CD4-positive, CD25-positive, alpha-beta regulatory T cell (primary cell): ENCODE data around the gene FOXC2. TPM values are rescaled to one million over a fixed set of nuclear protein-coding genes. Genes with fewer than 3 reads are reported as not detected.
A peak's percentile ranks its signal among the peaks of the same experiment; 100 is the strongest.

ENCODE experiments used
- ATAC-seq, 2 donors: fragments of 150-1000 bp; cut with Tn5 transposase; one replicate each; pipeline ENCODE4 v1.10.0; 2021; ENCODE audit warnings: low read depth in 2 of 2, moderate number of reproducible peaks in 2 of 2, moderate library complexity in 1 of 2
- DNase-seq, 3 donors: peaks; one replicate each; pipeline versions ENCODE4 v3.0.0 to v3.0.0-alpha.2; 2012 to 2022; ENCODE audit warnings: mixed read lengths in 1 of 3
- H3K27ac ChIP-seq: one replicate; pipeline ENCODE4 v1.7.0; 2013; ENCODE audit warnings: mild to moderate bottlenecking, low read length; ENCODE audit not compliant: insufficient read depth, poor library complexity, severe bottlenecking
- H3K27me3 ChIP-seq: one replicate; pipeline ENCODE4 v1.7.0; 2013; ENCODE audit warnings: low read length; ENCODE audit not compliant: control insufficient read depth, insufficient read depth
- H3K36me3 ChIP-seq: one replicate; pipeline ENCODE4 v1.7.0; 2013; ENCODE audit warnings: mild to moderate bottlenecking, low read length, moderate library complexity; ENCODE audit not compliant: control insufficient read depth, insufficient read depth
- H3K4me1 ChIP-seq: 2 replicates; pipeline ENCODE4 v1.7.0; 2013; ENCODE audit warnings: mild to moderate bottlenecking, low read length; ENCODE audit not compliant: insufficient read depth, control insufficient read depth, poor library complexity, severe bottlenecking
- H3K4me3 ChIP-seq: one replicate; pipeline ENCODE4 v1.7.0; 2013; ENCODE audit warnings: low read depth, mild to moderate bottlenecking, low read length, moderate library complexity
- H3K9me3 ChIP-seq, 2 experiments: 1 replicate in 1 of 2; 2 replicates in 1 of 2; pipeline ENCODE4 v1.7.0; 2013; ENCODE audit warnings: low read length in 2 of 2, mild to moderate bottlenecking in 1 of 2, moderate library complexity in 1 of 2; ENCODE audit not compliant: control insufficient read depth in 2 of 2
- H3K27ac Mint-ChIP-seq, 3 donors: one replicate each; pipeline ENCODE4 v1.8.0; 2020 to 2022; ENCODE audit warnings: mild to moderate bottlenecking in 3 of 3, mixed read lengths in 3 of 3, moderate library complexity in 2 of 3
- H3K27me3 Mint-ChIP-seq: one replicate; pipeline ENCODE4 v1.8.0; 2022; ENCODE audit warnings: mild to moderate bottlenecking, mixed read lengths
- H3K36me3 Mint-ChIP-seq: one replicate; pipeline ENCODE4 v1.8.0; 2020; ENCODE audit warnings: mixed read lengths
- H3K4me1 Mint-ChIP-seq, 4 donors: one replicate each; pipeline ENCODE4 v1.8.0; 2020 to 2022; ENCODE audit warnings: mixed read lengths in 4 of 4, mild to moderate bottlenecking in 1 of 4
- H3K4me3 Mint-ChIP-seq, 4 donors: one replicate each; pipeline ENCODE4 v1.8.0; 2020 to 2022; ENCODE audit warnings: mild to moderate bottlenecking in 4 of 4, mixed read lengths in 4 of 4, moderate library complexity in 3 of 4
- H3K9me3 Mint-ChIP-seq, 7 donors: one replicate each; pipeline ENCODE4 v1.8.0; 2020 to 2022; ENCODE audit warnings: mixed read lengths in 7 of 7, mild to moderate bottlenecking in 3 of 7, moderate library complexity in 2 of 7
- polyA plus RNA-seq, 4 donors: library from polyadenylated mRNA; unstranded; fragments of 300-500 nt; fragmentation: Illumina TruSeq; gene quantifications; one replicate each; pipeline ENCODE4 v1.2.3, GENCODE V29; 2021
- total RNA-seq: library from RNA; stranded (reverse); gene quantifications from one replicate; pipeline ENCODE4 v1.2.3, GENCODE V29; 2022

The FOXC2 gene
- total and polyA plus RNA-seq, 5 donors from 2014 or later: not detected

DNA sequence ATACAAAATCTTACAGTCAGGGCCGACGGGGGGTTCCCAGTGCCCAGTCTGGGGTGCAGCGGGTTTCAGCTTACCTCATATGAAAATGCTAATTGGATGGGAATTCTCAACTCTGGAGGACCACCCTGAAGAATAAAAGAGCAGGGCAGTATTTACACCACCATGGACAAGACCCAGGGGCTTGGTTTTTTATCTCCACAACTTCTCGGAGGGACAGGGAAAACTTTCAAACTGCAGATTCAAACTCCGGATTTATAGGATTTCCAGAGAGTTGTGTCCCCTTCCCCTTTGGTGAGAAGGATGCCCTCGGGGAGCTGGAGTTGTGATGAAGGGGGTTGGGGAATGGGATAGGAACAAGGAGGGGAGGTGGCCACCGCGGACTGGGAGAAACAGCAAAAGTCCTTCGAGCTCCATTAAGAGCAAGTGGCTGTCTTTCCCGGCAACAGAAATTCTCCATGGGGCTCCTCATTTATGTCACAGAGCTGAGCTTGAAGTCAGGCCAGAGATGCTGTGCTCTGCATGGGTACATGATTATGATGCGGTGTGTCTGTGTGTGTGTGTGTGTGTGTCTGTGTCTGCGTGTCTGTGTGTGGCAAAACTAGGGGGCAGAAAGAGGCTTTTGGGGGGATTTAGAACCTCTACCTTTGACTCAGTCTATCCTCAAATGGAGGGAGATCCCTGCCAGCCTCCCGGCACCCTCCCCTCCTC, 27.4 kb downstream of the FOXC2 start:
- no peaks in the 10 kb centered on the region for H3K9me3 ChIP-seq
- DNase-seq (no peak), ATAC-seq (no peak)
- no peak overlapping the region for H3K4me3 Mint-ChIP-seq
- H3K9me3 Mint-ChIP-seq: peaks cover 0 to 3% (median 0%) of the 10 kb centered on the region in 7 donors
- H3K27ac Mint-ChIP-seq: no peak overlapping the region
- no peaks in the 10 kb centered on the region for H3K4me1 ChIP-seq
- H3K27ac ChIP-seq: no peak overlapping the region
- no peaks in the 10 kb centered on the region for H3K36me3 Mint-ChIP-seq
- peaks cover 27% of the 10 kb centered on the region for H3K27me3 Mint-ChIP-seq
- H3K27me3 ChIP-seq: peaks cover 4% of the 10 kb centered on the region
- H3K4me1 Mint-ChIP-seq: peaks cover 0 to 5% (median 0%) of the 10 kb centered on the region in 4 donors
- H3K36me3 ChIP-seq: no peaks in the 10 kb centered on the region
- H3K4me3 ChIP-seq: no peak overlapping the region

DNA sequence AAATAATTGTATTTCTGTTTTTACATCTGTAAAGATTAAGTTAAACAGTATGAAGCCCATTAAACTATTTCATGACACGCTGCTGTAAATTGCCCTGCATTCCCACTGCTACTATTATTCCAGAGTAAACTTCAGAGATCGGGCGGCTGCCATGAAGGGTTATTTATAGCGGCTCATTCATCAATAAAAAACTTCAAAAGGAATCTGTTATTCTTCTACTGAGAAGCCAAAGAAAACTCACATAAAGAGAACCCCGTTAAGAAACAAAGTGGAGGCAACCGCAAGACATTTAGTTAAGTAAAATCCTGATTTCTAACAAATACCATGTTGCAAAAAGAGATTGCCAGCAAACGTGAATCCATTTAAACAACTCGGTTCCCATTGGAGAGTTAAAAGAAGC, 28.1 kb downstream of the FOXC2 start:
- Mint-ChIP-seq H3K4me1 (peaks cover 0 to 5% (median 0%) of the 10 kb centered on the region in 4 donors), H3K4me3 (no peak overlapping the region), H3K27me3 (peaks cover 32% of the 10 kb centered on the region), H3K27ac (no peak overlapping the region), H3K36me3 (no peaks in the 10 kb centered on the region), H3K9me3 (peaks cover 0 to 3% (median 0%) of the 10 kb centered on the region in 7 donors)
- Histone ChIP-seq H3K9me3 (no peaks in the 10 kb centered on the region), H3K27ac (no peak overlapping the region), H3K4me1 (no peaks in the 10 kb centered on the region), H3K36me3 (no peaks in the 10 kb centered on the region), H3K27me3 (peaks cover 5% of the 10 kb centered on the region), H3K4me3 (no peak overlapping the region)
- ATAC-seq: no peak
- DNase-seq: no peak

DNA sequence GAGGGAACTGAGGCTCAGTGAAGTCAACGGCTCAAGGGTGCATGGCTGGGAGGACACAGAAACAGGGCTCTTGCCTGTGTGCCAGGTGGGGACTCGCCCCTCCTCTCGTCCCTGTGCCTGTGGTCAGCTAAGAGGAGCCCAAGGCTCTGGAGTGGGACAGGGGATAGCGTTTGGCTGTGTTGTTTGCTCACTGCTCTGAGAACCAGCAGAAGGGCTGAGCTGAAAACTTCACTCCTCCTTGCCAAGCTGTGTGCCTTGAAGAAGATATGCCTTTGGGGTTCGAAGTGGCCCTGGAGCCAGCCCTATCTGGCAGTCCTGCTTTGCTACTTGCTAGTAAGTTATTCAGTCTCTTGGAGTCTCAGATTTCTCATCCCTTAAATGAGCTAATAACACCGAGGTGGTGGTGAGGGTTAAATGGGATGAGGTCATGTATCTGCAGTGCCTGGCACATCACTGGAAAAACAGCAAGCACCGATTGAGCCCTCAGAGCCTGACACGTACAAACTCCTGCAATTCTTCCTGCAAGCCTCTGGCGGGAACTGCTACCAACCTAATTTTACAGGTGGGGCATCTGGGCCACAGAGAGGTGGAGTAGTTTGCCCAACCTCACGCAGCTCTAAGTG, 29.5 kb downstream of the FOXC2 start:
- Mint-ChIP-seq H3K36me3 (no peaks in the 10 kb centered on the region), H3K4me1 (peaks cover 0 to 11% (median 0%) of the 10 kb centered on the region in 4 donors), H3K4me3 (no peak overlapping the region), H3K9me3 (peaks cover 0 to 3% (median 0%) of the 10 kb centered on the region in 7 donors), H3K27me3 (peaks cover 37% of the 10 kb centered on the region), H3K27ac (no peak overlapping the region)
- Histone ChIP-seq H3K36me3 (no peaks in the 10 kb centered on the region), H3K27ac (no peak overlapping the region), H3K9me3 (no peaks in the 10 kb centered on the region), H3K4me1 (no peaks in the 10 kb centered on the region), H3K4me3 (no peak overlapping the region), H3K27me3 (peaks cover 5% of the 10 kb centered on the region)
- ATAC-seq: no peak
- DNase-seq: no peak

DNA sequence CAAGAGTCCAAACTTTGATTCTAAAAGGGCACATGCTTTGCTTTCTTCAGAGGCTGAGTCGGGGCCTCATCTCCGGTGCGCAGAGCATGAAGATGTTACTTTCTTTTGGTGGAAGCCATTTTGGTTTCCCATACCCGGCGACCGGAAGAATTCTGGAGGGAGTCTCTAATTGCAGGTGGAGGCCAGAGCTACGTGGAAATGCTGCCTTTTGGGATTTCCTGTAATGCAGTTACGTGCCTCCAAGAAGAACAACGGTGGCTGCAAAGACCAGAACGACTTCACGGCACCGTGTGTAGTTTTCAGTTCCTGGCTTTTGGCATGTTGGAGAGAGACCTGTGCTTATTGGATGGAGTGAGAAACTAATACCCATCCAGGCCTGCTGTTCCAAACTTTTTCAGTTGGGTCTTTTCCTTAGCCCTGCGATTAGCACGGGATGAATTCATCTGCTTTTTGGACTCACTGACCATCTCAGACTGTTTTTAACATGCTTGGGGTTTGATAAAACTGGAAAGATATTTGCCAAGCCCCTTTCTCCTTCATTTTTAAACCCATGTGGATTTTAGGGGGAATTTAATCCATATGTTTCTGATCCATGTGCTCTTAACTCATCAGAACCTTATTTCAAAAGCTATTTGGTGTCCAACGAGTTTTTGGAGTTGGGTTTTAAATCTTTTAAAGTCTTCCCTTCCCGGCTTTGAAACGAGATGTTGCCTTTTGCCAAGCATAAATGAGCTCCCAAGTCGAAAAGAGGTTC, 30.7 kb downstream of the FOXC2 start:
- ATAC-seq: no peak
- Mint-ChIP-seq H3K27me3 (peaks cover 41% of the 10 kb centered on the region), H3K27ac (peak overlapping the region in 1 of 3 donors; percentile 5), H3K36me3 (no peaks in the 10 kb centered on the region), H3K9me3 (no peaks in the 10 kb centered on the region), H3K4me1 (peaks cover 0 to 11% (median 0%) of the 10 kb centered on the region in 4 donors), H3K4me3 (no peak overlapping the region)
- Histone ChIP-seq H3K27ac (no peak overlapping the region), H3K36me3 (no peaks in the 10 kb centered on the region), H3K4me1 (no peaks in the 10 kb centered on the region), H3K4me3 (no peak overlapping the region), H3K9me3 (no peaks in the 10 kb centered on the region), H3K27me3 (peaks cover 2% of the 10 kb centered on the region)
- no peak for DNase-seq

DNA sequence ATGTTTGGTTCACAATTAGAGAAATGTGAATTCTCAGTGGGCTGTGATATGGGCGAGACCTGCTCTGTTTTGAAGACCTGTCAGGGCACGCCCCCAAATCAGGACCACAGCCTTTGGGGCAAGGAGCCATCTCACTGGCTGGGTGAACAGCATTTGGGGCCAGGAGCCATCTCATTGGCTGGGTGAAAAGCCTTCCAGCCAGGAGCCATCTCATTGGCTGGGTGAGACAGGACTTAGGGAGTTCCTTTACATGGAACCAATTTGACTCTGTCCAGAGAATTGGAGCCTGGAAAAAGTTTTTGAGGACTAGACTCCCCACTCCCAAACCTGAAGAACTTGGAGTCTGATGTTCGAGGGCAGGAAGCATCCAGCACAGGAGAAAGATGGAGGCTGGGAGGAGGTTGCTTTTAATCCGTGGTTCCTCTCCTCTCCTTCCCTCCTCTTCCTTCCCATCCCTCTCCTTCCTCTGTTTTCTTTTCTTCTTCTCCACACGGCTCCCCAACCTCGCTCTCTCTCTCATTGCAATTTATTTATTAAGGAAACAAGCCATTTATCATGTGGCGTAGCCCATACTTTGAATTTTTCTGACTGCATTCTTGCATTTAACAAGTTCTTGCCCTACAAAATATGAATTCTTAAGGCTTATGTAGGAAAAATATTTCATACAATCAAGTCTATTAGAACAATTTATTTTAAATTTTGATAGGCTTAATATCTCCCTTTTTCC, 31.4 kb downstream of the FOXC2 start:
- DNase-seq (no peak), ATAC-seq (no peak)
- H3K36me3 ChIP-seq: no peaks in the 10 kb centered on the region
- H3K36me3 Mint-ChIP-seq: no peaks in the 10 kb centered on the region
- no peak overlapping the region for H3K27ac Mint-ChIP-seq
- H3K27me3 Mint-ChIP-seq: peaks cover 46% of the 10 kb centered on the region
- no peaks in the 10 kb centered on the region for H3K9me3 ChIP-seq
- H3K27me3 ChIP-seq: peaks cover 2% of the 10 kb centered on the region
- H3K27ac ChIP-seq: no peak overlapping the region
- peaks cover 0 to 8% (median 0%) of the 10 kb centered on the region in 4 donors for H3K4me1 Mint-ChIP-seq
- H3K9me3 Mint-ChIP-seq: no peaks in the 10 kb centered on the region
- H3K4me1 ChIP-seq: no peaks in the 10 kb centered on the region
- no peak overlapping the region for H3K4me3 ChIP-seq
- H3K4me3 Mint-ChIP-seq: no peak overlapping the region

DNA sequence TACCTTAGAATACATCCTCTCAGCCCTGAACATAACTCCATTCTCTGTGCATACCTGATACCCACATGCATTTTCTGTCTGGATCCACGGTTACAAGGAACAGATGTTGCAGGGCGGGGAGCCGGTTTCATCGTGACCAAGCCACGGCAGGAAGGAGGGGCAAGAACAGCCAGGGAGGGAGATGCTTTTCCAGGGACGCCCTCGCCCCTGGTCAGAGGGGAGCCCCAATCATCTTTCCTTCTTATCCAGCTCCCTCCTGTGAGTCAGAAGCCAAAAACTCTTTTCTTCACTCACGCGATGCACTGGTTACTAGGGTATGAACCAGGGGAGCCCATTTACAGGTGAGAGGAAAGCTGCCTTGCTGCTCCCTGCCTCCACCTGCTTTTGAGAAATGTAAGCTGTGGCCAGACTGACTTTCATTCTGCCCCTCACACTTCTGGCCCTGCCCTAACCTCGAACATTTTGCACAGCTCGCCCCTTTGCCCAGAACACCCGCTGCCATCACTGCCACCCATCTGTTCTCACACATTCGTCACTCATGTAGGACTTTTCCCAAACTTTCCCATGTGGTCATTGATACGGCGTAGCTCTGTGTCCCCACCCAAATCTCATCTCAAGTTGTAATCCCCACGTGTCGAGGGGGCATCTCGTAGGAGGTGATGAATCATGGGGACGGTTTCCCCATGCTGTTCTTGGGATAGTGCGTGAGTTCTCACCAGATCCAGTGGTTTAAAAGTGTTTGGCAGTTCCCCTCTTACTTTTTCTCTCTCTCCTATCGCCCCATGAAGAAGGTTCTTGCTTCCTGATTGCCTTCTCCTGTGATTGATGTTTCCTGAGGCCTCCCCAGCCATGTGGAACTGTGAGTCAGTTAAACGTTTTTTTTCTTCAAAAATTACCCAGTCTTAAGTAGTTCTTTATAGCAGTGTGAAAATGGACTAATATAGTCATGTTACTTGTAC, 32.3 kb downstream of the FOXC2 start:
- no peaks in the 10 kb centered on the region for H3K36me3 ChIP-seq
- no peaks in the 10 kb centered on the region for H3K9me3 ChIP-seq
- no peak for DNase-seq
- H3K27ac ChIP-seq: no peak overlapping the region
- no peaks in the 10 kb centered on the region for H3K36me3 Mint-ChIP-seq
- H3K4me3 ChIP-seq: no peak overlapping the region
- peak overlapping the region in 1 of 3 donors; percentile 44 for H3K27ac Mint-ChIP-seq
- H3K4me1 Mint-ChIP-seq: peaks cover 0 to 5% (median under 1%) of the 10 kb centered on the region in 4 donors
- peaks cover 2% of the 10 kb centered on the region for H3K27me3 ChIP-seq
- H3K27me3 Mint-ChIP-seq: peaks cover 38% of the 10 kb centered on the region
- no peaks in the 10 kb centered on the region for H3K4me1 ChIP-seq
- no peak overlapping the region for H3K4me3 Mint-ChIP-seq
- H3K9me3 Mint-ChIP-seq: no peaks in the 10 kb centered on the region
- ATAC-seq: no peak
